Lower leg skin (tissue), 3 donors: ENCODE results near the gene CDC42BPG.

Experiments used
- POLR2A ChIP-seq, 2 donors: fragments of 450-650 bp; IDR thresholded peaks; one replicate each; pipeline ENCODE4 v1.6.1; 2016 to 2017; ENCODE audit warnings: antibody characterized with exemption in 2 of 2, mild to moderate bottlenecking in 1 of 2, moderate library complexity in 1 of 2
- TF ChIP-seq, protein P1 (sequence below), 3 donors: fragments of 450-650 bp; IDR thresholded peaks; one replicate each; pipeline ENCODE4 v1.5.1; 2016; ENCODE audit warnings: antibody characterized with exemption in 3 of 3, mild to moderate bottlenecking in 3 of 3, moderate library complexity in 2 of 3

DNA sequence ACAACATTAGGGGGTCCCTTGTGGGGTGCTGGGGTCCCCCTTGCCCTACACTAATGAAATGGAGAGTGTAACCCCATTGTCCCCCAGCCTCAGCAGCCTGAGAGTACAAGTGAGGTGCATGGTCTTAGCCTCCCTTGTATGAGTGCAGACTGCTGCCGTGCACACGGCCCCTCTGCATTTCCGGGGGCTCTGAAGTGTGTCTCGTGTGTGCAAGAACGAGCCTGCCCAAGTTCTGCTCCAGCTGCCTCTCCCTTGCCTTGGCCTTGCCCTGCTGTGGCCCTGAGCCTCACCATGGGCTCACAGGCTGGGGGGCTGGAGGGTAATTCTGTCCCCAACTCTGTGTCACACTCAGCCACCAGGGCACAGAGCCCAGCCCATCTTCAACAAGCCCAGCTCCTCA is 39.1 kb upstream of the CDC42BPG start:
- TF ChIP-seq, protein P1, sequence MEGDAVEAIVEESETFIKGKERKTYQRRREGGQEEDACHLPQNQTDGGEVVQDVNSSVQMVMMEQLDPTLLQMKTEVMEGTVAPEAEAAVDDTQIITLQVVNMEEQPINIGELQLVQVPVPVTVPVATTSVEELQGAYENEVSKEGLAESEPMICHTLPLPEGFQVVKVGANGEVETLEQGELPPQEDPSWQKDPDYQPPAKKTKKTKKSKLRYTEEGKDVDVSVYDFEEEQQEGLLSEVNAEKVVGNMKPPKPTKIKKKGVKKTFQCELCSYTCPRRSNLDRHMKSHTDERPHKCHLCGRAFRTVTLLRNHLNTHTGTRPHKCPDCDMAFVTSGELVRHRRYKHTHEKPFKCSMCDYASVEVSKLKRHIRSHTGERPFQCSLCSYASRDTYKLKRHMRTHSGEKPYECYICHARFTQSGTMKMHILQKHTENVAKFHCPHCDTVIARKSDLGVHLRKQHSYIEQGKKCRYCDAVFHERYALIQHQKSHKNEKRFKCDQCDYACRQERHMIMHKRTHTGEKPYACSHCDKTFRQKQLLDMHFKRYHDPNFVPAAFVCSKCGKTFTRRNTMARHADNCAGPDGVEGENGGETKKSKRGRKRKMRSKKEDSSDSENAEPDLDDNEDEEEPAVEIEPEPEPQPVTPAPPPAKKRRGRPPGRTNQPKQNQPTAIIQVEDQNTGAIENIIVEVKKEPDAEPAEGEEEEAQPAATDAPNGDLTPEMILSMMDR (IDR thresholded peaks at IDR 0.05), result no peak
- TF ChIP-seq POLR2A (IDR thresholded peaks at IDR 0.05), result no peak
